MCF 10A (cell line): ENCODE data around the gene PRSS33. TPM values are rescaled to one million over a fixed set of nuclear protein-coding genes. Genes with fewer than 3 reads are reported as not detected.

ENCODE experiments used
- BruUV-seq: library from RNA; stranded (reverse); fragments of 400-500 nt; replicated peaks from 2 replicates; lab custom pipeline; 2021; lab: Mats Ljungman, UMichigan
- CTCF ChIA-PET: fragments of 300-600 bp; sonication (Branson Sonifier 250); formaldehyde crosslinking; extraction: SDS; loops from one replicate; lab custom pipeline; 2021; ENCODE audit warnings: antibody characterized with exemption, inconsistent platforms; lab: Yijun Ruan, JAX
- POLR2A ChIA-PET: fragments of 300-600, 350-650 bp; sonication (Branson Sonifier 250); formaldehyde crosslinking; extraction: SDS; loops from one replicate; lab custom pipeline; 2020; ENCODE audit warnings: antibody characterized with exemption, inconsistent platforms; lab: Yijun Ruan, JAX
- DNase-seq: peaks from one replicate; pipeline ENCODE4 v3.0.0-alpha.2; 2018; ENCODE audit not compliant: unreplicated experiment
- H3K27ac Mint-ChIP-seq: one replicate; pipeline ENCODE4 v1.8.0; 2022; ENCODE audit warnings: mild to moderate bottlenecking, low read depth, mixed read lengths; ENCODE audit not compliant: unreplicated experiment
- H3K27me3 Mint-ChIP-seq: one replicate; pipeline ENCODE4 v1.8.0; 2022; ENCODE audit warnings: mixed read lengths; ENCODE audit not compliant: insufficient read depth, unreplicated experiment
- H3K36me3 Mint-ChIP-seq: one replicate; pipeline ENCODE4 v1.8.0; 2022; ENCODE audit warnings: mild to moderate bottlenecking, moderate library complexity, mixed read lengths; ENCODE audit not compliant: insufficient read depth, unreplicated experiment
- H3K4me1 Mint-ChIP-seq: one replicate; pipeline ENCODE4 v1.8.0; 2022; ENCODE audit warnings: mixed read lengths; ENCODE audit not compliant: insufficient read depth, unreplicated experiment
- H3K4me3 Mint-ChIP-seq: one replicate; pipeline ENCODE4 v1.8.0; 2022; ENCODE audit warnings: mild to moderate bottlenecking, moderate library complexity, mixed read lengths; ENCODE audit not compliant: unreplicated experiment
- H3K9me3 Mint-ChIP-seq: one replicate; pipeline ENCODE4 v1.8.0; 2022; ENCODE audit warnings: mixed read lengths; ENCODE audit not compliant: unreplicated experiment
- CTCF ChIP-seq: fragments of 200-600 bp; IDR thresholded peaks from one replicate; pipeline ENCODE4 v1.8.0; 2022; ENCODE audit warnings: antibody characterized with exemption, mild to moderate bottlenecking; ENCODE audit not compliant: unreplicated experiment
- intact Hi-C: fragments of 100-400 bp; cut with micrococcal nuclease; formaldehyde crosslinking; loops from 2 replicates; pipeline ENCODE4 v1.14.1; 2022
- total RNA-seq: library from RNA; stranded (reverse); gene quantifications from 2 replicates; pipeline ENCODE4 v1.2.3, GENCODE V29; 2022

The PRSS33 gene
- total RNA-seq, 1 experiment from 2014 or later, result not detected

- BruUV-seq, result no TSS peak
- H3K27ac Mint-ChIP-seq, result no peak overlapping the region
- peaks cover 4% of the 10 kb centered on the region for H3K36me3 Mint-ChIP-seq
- no peak for DNase-seq
- POLR2A ChIA-PET, result interaction anchor here (0.8 kb wide), 1 partner anchor 8 kb away, joined by 3 read pairs; no protein-coding TSS in a partner anchor
- no peaks in the 10 kb centered on the region for H3K9me3 Mint-ChIP-seq
- H3K4me1 Mint-ChIP-seq, result no peaks in the 10 kb centered on the region
- H3K27me3 Mint-ChIP-seq, result no peaks in the 10 kb centered on the region
- CTCF ChIA-PET, result interaction anchor here (0.6 kb wide), 1 partner anchor 238 kb away, joined by 3 read pairs; no protein-coding TSS in a partner anchor
- TF ChIP-seq CTCF, result no peak
- no peak overlapping the region for H3K4me3 Mint-ChIP-seq
- intact Hi-C loops, result no loop called here
Observed at GRCh38 chr16:2745961-2746360, 41.4 kb downstream of the PRSS33 start.

- POLR2A ChIA-PET, result interaction anchor here (0.8 kb wide), 1 partner anchor 9 kb away, joined by 3 read pairs; no protein-coding TSS in a partner anchor
- H3K4me3 Mint-ChIP-seq, result no peak overlapping the region
Observed at GRCh38 chr16:2745116-2745890, 42.1 kb downstream of the PRSS33 start.

GRCh38 chr16:2744711-2745110, 42.6 kb downstream of the PRSS33 start:
- no peak for TF ChIP-seq CTCF
- POLR2A ChIA-PET, result no interaction called here

More at GRCh38 chr16:2745116-2745890, 42.1 kb downstream of the PRSS33 start:
- CTCF ChIA-PET, result interaction anchor here (0.6 kb wide), 1 partner anchor 239 kb away, joined by 3 read pairs; no protein-coding TSS in a partner anchor
- Mint-ChIP-seq H3K27me3 (no peaks in the 10 kb centered on the region), H3K36me3 (peaks cover 4% of the 10 kb centered on the region), H3K4me1 (peaks cover 3% of the 10 kb centered on the region), H3K9me3 (no peaks in the 10 kb centered on the region), H3K27ac (no peak overlapping the region)
- TF ChIP-seq CTCF, result no peak
- no TSS peak for BruUV-seq
- intact Hi-C loops, result no loop called here
- no peak for DNase-seq

GRCh38 chr16:2743007-2743810, 44.2 kb downstream of the PRSS33 start:
- no peak for TF ChIP-seq CTCF

More at GRCh38 chr16:2744711-2745110, 42.6 kb downstream of the PRSS33 start:
- no TSS peak for BruUV-seq
- no peak for DNase-seq
- no peak overlapping the region for H3K4me3 Mint-ChIP-seq
- H3K36me3 Mint-ChIP-seq, result peaks cover 4% of the 10 kb centered on the region
- H3K27me3 Mint-ChIP-seq, result no peaks in the 10 kb centered on the region
- no peaks in the 10 kb centered on the region for H3K9me3 Mint-ChIP-seq
- H3K27ac Mint-ChIP-seq, result no peak overlapping the region
- intact Hi-C loops, result no loop called here
- peaks cover 6% of the 10 kb centered on the region for H3K4me1 Mint-ChIP-seq
- CTCF ChIA-PET, result no interaction called here

More at GRCh38 chr16:2743007-2743810, 44.2 kb downstream of the PRSS33 start:
- Mint-ChIP-seq H3K27me3 (no peaks in the 10 kb centered on the region), H3K36me3 (peaks cover 4% of the 10 kb centered on the region), H3K4me1 (peaks cover 6% of the 10 kb centered on the region), H3K4me3 (no peak overlapping the region), H3K27ac (no peak overlapping the region), H3K9me3 (no peaks in the 10 kb centered on the region)
- BruUV-seq, result no TSS peak
- DNase-seq, result no peak
- ChIA-PET POLR2A (no interaction called here), CTCF (no interaction called here)
- intact Hi-C loops, result no loop called here
